ENCODE results near the gene RECQL5. TPM values are rescaled to one million over a fixed set of nuclear protein-coding genes. Genes with fewer than 3 reads are reported as not detected.
"Not testable (repeated sequence)": the region's sequence is repeated elsewhere in the genome, so short reads cannot be mapped to it uniquely, and the experiment has no call there.

The RECQL5 gene
- total RNA-seq, 2 donors from 2014 or later, result 14.5 to 14.8 TPM

- intact Hi-C loops (cut with DNase I), result no loop called here
- DNase-seq (ENCODE audit: low spot score), result peak; percentile 2
Observed at GRCh38 chr17:75654176-75654575, 12.8 kb downstream of the RECQL5 start.

- peak; percentile 32 for DNase-seq (ENCODE audit: low spot score)
- intact Hi-C loops (cut with DNase I), result no loop called here
Observed at GRCh38 chr17:75652934-75653549, 13.9 kb downstream of the RECQL5 start.

GRCh38 chr17:75652341-75652740, 14.6 kb downstream of the RECQL5 start:
- DNase-seq (ENCODE audit: low spot score), result peak; percentile 49
- intact Hi-C loops (cut with DNase I), result no loop called here

DNA sequence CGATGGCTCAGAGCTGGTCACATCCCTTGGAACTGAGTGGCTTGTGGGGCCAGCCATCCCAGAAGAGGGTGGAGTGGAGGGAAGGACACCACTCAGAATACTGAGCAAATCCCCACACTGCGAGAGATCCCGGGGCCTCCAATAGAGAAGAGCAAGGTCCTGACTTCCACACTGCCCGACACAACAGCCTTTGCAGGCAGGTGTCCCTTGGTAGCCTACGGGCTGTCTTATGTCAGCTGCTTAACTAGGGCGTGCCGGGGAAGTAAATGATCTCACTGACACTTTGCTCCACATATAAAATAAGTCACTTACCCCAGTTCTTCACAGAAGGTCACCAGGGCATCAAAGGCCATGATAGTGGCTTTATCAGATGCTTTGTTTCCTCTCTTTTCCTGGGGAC, 16.1 kb downstream of the RECQL5 start:
- intact Hi-C loops (cut with DNase I), result no loop called here
- peak; percentile 68 for DNase-seq (ENCODE audit: low spot score)

- peak; percentile 66 for DNase-seq (ENCODE audit: low spot score)
- intact Hi-C loops (cut with DNase I), result no loop called here
Observed at GRCh38 chr17:75649687-75650086, 17.3 kb downstream of the RECQL5 start.

DNA sequence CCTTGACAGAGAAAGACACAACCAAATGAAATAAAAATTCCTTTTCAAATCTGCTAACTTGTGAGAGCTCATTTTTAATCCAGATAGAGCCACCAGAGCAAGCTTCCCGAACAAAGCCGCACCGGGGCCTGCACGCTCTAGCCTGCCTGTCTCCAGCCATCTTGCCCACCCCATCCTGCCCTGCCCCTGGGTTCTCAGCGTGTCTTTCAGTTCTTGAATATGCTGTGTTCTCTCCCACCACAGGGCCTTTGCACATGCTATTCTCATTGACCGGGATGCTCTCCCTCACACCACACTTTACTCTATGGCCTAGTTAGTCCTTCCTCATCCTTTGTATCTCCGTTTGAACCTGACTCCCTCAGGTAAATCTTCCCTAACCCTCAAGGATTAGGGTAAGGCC, 19.0 kb downstream of the RECQL5 start:
- peak; percentile 51 for DNase-seq (ENCODE audit: low spot score)
- intact Hi-C loops (cut with DNase I), result no loop called here

GRCh38 chr17:75647061-75647460, 19.9 kb downstream of the RECQL5 start:
- DNase-seq (ENCODE audit: low spot score), result peak; percentile 49
- intact Hi-C loops (cut with DNase I), result no loop called here

DNA sequence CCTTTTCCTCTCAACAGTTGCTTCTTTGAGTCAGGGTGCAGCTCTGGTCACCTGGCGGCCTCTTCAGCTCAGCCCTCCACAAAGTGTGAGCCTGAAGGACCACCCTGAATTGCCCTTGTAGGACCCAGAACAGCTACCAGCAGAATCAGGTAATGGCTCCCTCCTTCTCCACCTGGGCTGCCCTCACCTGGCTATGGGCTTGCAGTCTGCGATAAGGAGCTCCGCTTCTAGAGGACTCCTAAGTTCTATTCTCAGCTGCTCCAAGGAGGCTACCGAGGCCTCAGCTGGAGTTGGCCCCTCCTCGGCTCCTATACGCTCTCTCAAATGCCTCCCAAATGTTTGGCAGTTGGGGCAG, 20.3 kb downstream of the RECQL5 start:
- intact Hi-C loops (cut with DNase I), result no loop called here
- DNase-seq (ENCODE audit: low spot score), result no peak

GRCh38 chr17:75645889-75646637, 20.9 kb downstream of the RECQL5 start:
- intact Hi-C loops (cut with DNase I), result no loop called here
- DNase-seq (ENCODE audit: low spot score), result peak; percentile 88

- no peak for DNase-seq (ENCODE audit: low spot score)
- intact Hi-C loops (cut with DNase I), result no loop called here
Observed at GRCh38 chr17:75645501-75645888, 21.5 kb downstream of the RECQL5 start.

DNA sequence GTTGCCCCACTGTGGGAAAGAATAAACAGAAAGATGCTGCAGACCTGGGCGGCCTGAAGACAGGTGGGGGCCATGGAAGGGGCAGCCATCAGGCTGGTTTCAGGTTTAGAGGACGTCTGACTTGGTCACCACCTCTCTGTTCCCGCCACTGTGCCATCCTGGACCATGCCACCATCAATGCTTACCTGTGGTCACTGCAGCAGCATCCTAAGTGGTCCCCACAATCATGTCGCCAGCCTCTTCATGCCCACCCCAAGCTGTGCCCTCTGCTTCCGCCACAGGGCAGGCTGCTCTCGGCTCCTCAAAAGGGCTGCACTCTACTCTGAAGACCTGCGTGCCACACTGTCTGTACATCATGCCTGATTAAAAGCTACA, 23.3 kb downstream of the RECQL5 start:
- peak; percentile 58 for DNase-seq (ENCODE audit: low spot score)
- intact Hi-C loops (cut with DNase I), result no loop called here

DNA sequence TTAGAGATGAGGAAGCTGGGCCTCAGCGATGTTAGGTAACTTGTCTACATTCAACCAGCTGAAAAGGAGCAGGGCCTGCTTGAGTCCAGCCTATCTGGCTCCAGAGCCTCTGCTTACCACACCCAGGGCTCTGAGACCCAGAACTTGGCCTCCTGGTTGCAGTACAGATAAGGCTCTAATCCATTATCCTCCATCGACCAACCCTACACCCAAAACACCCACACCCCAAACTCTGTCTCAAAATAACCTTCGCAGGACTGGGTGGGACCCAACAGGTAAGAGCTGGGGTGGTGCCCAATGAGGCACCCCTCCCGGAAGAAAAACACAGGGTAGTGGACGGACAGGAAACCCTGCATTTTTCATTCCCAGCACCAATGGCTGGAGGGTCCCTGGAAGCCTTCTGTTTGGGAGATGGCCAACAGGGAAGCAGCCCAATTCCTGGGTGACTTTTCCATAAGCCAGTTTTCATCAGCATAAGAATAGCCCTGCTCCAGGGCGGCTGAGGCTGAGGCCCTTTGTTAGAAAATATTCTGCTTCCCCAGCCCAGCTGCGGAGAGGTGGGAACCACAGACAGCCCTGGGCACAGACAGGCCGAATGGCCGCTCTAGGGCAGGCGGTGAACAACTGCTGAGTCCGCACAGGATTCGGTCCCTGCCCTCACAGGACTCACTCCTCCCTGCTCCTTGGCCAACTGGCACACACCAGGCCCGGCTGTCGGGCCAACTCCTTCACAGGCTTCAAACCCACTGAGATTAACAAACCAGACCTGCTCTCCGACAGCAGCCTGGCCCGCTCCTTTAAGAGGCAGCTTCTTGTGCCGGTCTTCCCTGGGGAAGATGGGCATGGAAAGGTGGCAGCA, 23.9 kb downstream of the RECQL5 start:
- intact Hi-C loops (cut with DNase I), result no loop called here
- DNase-seq (ENCODE audit: low spot score), result no peak

DNA sequence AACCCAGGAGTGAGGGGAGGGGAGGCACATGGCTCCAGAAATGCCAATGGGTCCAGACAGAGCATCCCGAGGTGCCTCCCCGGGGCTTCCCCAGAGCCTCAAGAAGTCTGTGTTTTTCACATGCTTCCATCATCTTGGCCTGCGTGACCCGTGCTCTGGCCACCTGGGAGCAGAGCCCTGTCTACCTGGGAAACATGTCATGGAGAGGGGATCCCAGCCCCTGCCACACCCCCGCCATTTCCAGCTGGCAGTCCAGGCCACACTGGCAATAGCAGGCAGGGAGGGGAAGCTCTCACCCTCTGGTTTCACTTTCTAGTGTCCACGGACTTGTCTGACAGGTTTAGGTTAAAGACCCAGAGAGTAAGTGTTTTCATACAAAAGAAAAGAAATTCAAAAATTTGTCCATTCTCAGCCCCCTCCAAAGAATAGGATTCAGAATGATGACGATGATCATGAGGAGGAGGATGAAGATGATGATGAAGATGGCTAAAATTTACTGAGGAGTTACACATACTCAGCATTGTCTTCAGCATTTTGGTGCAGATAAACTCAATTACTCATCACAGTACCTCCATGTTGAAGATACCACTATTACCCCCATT, 24.7 kb downstream of the RECQL5 start:
- intact Hi-C loops (cut with DNase I), result no loop called here
- no peak for DNase-seq (ENCODE audit: low spot score)

- no peak for DNase-seq (ENCODE audit: low spot score)
- intact Hi-C loops (cut with DNase I), result no loop called here
Observed at GRCh38 chr17:75641343-75641742, 25.6 kb downstream of the RECQL5 start.

- DNase-seq (ENCODE audit: low spot score), result no peak
- intact Hi-C loops (cut with DNase I), result no loop called here
Observed at GRCh38 chr17:75640556-75641119, 26.3 kb downstream of the RECQL5 start.

GRCh38 chr17:75639771-75640555, 27.0 kb downstream of the RECQL5 start:
- intact Hi-C loops (cut with DNase I), result no loop called here
- no peak for DNase-seq (ENCODE audit: low spot score)

GRCh38 chr17:75639327-75639726, 27.6 kb downstream of the RECQL5 start:
- no peak for DNase-seq (ENCODE audit: low spot score)
- intact Hi-C loops (cut with DNase I), result no loop called here

DNA sequence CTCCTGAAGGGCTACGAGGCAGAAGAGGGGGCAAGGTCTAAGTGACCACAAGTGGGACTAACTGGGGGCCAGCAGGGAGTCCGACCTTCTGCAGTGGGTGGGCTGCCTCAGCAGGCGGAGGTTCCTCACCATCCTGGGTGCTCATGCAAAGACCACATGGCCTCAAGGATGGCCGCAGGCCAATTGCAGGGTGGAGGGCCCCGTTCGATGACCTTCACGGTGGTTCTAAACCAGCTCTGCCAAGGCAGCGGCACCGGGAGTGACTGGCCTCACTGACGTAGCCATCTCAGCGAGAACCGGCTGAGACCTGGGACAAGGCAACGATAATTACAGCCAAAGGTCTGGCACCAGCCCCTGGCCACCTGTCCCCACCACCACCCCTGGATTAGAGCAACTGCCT, 28.1 kb downstream of the RECQL5 start:
- intact Hi-C loops (cut with DNase I), result no loop called here

GRCh38 chr17:75638039-75638438, 28.9 kb downstream of the RECQL5 start:
- intact Hi-C loops (cut with DNase I); DNase-seq (ENCODE audit: low spot score): not testable (repeated sequence)

More for the DNA sequence above, 28.1 kb downstream of the RECQL5 start:
- no peak for DNase-seq (ENCODE audit: low spot score)
